ACHN (cell line): ENCODE measurements around the gene RSAD1.

Experiments used
- DNase-seq: peaks from one replicate; pipeline ENCODE4 v3.0.0-alpha.2; 2015
- in situ Hi-C: cut with HindIII; loops from 2 replicates; pipeline ENCODE4 v1.10.0; 2017; ENCODE audit warnings: low sequenced_read_pairs, low pct_ligation_motif_present, low pct_unique_long_range_greater_than_20kb

Gene RSAD1

DNA sequence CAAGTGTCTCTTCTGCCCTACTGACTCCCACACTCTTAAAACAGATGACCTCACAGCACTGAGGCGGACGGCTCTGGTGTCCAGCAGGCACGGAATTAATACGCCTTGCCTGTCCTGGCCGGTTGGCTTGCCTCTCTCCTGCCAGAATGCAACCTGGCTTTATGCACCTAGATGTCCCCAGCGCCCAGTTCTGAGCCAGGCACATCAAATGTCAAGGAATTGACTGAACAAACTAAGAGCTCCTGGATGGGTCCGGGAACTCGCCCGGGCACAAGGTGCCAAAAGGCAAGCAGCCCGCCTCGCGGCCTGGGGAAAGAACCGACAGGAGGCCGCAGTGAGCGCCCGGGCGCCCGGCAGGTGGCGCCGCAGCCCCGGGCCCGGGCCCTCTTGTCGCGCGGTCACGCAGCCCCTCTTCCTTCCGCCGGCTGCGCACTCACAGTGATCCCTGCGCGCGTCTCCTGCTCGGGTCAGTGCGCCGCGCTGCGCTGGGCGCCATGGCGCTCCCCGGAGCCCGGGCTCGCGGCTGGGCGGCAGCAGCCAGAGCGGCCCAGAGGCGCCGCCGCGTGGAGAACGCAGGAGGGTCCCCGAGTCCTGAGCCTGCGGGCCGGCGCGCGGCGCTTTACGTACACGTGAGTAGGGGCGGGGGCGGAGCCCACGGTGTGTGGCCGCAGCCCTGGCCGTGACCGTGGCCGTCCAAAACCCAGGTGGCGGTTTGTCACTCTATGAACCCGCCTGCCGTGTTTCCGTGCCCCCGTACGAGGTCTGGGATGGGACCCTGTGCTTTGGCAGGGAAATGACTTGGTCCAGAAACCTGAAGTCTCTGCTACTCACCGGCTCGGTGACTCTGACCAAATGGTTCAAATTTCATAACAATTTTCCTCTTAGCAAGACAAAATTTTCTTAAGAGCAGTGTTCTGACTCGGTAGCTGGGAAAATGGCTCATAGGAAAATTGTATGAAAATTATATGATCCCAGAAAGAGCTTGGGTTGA is at the start of gene RSAD1:
Gene RSAD1, plus strand, starts transcription at position 470 of the 991 bp plus-strand sequence. Its CDS starts 25 bp downstream, at position 495.
- in situ Hi-C loops: no loop called here
- peak; percentile 93 for DNase-seq

DNA sequence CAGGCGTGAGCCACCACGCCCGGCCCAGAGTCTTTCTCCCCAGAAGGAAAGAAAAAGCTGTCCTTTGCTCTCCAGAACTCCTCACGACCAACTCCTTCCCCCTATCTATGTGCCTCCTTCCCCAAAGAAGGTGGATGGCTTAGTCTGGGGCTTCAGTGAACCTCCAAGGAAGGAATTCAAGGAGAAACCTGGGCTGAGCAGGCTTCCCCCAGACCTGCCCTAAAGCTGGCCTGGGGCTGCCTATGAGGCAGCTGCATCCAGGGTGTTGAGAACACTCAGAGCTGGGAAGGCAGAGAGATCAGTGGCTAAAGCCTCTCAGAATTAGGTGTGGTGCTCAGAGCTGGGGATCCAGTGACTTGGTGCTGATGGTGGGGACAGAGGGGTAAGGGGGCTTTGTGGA is 48.9 kb upstream of the RSAD1 start:
- DNase-seq: no peak
- in situ Hi-C loops: no loop called here

DNA sequence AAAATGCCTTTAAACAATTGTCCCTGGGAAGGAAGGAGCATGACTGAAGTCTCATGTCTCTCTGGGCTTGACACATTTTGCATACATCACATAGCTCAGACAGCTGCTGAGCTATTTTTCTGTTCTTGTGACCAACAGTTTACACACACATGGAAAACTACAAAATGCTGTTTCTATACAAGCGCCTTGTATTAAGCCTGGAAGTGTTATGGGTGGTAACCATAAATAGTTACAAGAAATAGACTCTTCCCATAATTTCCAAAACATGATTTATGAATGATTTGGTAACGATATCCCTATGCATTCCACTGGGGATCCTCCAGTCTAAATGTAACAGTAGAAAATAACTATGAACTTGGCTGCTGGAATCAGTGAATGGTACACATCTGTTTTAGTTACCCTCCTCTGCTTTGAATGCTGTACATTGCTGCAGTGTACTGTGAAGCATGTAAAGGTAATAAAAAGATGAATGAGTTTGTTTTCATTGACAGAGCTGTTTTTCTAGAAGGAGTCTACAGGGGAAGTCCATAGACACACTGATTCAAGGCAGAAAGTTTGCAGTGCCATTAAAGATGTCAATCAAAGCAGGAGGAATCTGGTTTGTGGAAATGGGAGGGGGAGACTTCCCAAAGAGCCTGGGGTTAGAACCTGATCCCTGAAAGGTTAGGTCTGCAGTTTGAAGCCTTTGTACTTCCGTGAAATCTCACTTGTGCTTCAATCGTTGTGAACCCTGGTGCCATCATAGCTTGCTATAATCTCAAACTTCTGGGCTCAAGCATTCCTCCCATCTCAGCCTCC is 47.6 kb upstream of the RSAD1 start:
- no peak for DNase-seq
- in situ Hi-C loops: no loop called here

DNA sequence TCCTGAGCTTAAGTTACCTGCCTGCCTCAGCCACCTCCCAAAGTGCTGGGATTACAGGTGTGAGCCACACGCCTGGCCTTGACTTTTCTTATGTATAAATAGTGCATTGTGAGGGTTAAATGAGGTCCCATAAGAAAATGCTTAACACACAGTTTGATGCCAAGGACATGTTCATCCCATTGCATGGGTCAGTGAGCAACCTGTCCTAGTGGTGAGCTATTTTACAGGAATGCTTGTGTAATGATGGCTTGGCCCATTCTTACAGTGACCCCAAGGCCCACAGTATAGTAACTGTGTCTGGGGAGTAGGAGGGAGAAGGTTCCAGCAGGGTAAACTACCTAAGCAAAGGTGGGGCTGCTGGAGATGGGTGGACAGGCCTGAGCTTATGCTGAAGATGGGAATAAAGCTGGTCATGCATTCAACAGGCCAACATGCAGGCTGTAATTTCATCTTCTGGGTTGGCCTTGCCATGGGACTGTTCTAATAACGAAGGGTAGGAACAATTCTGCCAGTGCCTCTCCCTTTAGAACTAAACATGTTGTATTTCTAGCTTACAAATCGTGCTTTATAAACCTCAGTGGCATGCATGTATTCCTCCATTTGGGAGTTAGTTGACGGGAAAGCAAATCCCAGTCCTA is 46.4 kb upstream of the RSAD1 start:
- peak; percentile 33 for DNase-seq
- in situ Hi-C loops: no loop called here

DNA sequence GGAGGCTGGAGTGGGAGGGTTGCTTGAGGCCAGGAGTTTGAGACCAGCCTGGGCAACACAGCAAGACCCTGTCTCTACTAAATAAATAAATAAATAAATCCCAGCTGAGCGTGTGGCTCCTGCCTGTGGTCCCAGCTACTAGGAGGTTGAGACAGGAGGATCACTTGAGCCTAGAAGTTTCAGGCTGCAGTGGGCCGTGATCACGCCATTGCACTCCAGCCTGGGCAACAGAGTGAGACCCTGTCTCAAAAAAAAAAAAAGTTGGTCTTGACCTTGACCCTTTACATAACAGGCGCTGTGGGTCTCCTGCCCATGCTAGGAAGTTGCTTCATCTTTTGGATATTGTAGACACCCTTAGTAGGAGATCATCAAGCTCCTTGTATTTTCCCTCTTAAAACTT is 41.3 kb upstream of the RSAD1 start:
- in situ Hi-C loops: no loop called here
- no peak for DNase-seq

DNA sequence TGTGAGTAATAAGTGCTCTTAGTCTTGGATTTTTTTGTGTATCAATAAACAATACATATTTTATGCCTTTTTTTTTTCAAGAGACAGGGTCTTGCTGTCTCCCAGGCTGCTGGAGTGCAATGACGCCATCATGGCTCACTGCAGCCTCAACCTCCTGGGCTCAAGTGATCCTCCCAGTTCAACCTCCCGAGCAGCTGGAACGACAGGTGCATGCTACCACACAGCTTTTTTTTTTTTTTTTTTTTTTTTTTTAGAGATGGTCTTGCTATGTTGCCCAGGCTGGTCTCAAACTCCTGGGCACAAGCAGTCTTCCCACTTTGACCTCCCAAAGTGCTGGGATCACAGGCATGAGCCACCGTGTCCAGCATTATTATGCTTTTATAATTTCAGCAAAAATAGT is 39.7 kb upstream of the RSAD1 start:
- in situ Hi-C loops: no loop called here
- DNase-seq: no peak

DNA sequence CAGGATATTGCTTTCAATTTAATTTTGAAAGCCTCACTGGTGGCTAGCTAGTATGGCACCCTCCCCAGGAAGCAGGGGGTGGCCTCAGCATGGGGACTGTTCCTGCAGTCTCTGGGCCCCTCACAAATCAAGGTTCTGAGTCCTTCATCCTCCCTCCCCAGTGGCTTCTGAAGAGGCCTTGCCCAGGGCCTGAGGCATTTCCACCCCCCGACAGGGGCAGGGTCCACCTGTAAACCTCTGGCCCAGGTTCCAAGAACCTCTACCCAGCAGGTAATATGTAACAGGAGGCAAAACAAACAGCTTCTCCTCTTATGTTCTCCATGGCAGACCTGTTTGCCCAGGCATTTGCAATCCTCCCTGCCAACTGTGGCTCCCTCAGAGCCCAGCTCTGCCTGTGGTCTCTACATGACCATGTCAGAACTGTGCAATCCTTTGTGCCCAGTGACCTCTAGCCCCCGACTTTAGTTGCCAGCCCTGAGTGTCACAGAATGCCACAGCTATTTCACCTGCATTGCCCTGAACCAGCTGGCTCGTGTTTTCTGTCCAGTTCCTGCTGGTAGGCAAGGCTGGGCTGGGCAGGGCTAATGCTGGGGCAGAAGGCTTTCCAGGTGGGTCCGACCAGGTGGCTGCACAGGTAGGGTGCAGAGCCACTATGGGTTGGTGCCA is 38.4 kb upstream of the RSAD1 start:
- no peak for DNase-seq
- in situ Hi-C loops: no loop called here

DNA sequence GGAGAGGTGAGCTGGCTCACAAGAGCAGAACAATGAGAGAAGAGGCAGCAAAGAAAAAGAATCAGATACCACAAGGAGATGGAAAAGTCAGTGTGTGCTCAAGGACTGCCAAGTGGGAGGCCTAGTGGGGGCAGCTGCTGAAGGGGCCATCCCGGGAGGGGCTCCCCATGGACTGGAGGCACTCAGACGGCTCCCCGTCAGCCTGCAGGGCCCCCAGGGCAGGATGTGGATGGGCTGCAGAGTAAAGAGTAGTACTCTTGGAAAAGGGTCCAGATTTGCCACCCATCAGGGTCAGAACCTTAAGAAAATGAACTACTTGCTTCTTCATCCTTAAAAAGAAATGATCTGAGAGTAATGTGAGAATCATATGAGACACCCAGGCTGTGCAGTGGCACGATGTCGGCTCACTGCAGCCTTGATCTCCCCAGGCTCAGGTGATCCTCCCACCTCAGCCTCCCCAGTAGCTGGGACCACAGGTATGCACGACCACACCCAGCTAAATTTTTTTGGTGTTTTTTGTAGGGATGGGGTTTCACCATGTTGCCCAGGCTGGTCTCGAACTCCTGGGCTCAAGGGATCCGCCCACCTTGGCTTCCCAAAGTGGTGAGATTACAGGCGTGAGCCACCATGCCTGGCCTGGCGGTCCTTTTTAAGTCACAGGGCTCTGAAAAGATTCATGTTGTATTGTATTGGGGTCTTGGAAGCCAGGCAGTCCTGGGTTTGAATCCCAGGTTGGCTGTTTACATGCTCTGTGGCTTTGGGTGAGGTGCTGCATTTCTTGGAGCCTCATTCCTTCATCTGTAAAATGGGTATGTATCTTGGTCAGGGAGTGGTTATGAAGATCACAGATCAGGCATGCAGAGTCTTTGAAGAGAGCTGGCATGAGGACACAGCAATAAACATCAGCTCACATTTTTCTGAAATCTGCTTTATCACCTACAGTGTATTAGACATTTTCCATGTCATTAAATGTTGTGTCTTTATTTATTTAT is 37.5 kb upstream of the RSAD1 start:
- DNase-seq: no peak
- in situ Hi-C loops: no loop called here

DNA sequence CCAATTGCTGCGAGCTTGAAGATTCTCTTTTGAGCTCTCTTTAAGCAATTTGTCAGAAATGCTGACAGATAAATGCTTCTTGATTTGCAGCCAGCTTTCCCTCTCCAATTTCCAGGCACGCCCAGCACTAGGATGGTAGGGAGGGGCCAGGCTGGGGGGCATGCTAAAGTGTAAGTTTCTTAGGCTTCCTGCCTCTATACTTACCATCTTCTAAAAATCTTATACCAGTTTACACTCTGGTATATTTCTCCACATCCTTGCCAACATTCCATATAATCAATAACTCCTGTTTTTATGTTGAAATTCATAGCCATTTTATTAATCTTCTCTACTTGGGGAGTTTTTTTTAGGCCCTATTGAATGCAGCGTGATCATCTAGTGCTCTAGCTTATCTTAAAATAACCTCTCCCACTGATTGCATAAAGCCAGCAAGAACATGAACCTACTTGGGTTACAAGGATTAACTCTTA is 35.1 kb upstream of the RSAD1 start:
- in situ Hi-C loops: no loop called here
- DNase-seq: no peak

DNA sequence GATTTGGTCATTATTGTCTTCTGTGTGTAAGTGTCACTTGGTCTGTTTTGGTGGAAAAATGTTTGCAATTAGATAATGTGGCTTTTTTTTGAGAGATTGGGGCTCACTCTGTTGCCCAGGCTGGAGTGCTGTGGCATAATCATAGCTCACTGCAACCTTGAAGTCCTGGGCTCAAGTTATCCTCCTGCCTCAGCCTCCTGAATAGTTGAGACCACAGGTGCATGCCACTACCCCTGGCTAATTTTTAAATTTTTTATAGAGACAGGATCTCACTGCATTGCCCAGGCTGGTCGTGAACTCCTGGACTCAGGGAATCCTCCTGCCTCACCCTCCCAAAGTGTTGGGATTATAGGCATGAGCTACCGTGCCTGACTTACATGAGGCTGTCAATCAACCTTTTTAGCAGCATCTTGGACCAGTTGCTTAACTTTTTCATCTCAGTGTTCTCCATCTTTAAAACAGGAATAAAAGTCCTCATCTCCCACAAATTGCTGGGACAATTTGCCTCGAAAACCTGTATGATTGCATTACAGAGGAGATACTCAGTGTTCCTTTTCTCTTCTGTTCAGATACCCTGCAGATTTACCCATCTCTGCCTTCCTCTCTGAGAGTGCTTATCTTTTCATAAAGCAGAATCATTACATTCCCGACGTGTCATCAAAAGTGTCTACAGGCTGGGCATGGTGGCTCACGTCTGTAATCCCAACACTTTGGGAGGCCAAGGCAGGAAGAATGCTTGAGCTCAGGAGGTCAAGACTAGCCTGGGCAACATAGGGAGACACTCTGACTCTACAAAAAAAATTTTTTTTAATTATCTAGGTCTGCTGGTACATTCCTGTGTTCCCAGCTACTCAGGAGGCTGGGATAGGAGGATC is 33.6 kb upstream of the RSAD1 start:
- no peak for DNase-seq
- in situ Hi-C loops: no loop called here

DNA sequence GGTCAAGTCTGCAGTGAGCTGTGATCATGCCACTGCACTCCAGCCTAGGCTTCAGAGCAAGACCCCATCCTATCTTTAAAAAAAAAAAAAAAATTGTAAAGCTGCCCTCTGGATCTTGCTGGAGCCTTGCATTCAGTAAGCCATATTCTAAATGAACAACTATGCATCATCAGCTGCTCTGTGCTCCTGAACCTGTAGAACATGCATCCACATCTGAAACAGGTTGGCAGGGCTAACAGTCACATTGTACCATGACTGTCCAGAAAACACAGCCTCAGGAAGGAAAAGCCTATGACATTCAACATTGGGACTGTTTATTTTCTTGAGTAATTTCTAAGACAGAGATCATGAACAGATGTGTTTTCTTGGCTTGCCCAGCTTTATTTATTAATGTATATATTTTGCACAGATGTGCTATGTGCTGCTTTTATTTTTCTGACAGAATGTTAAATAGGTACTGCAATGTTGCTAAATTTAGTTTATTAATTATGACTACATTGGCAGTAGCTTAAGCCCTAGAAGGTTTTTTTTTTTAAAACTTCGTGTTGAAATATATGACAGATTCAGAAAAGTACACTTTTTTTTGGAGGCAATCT is 32.8 kb upstream of the RSAD1 start:
- in situ Hi-C loops: no loop called here
- no peak for DNase-seq

DNA sequence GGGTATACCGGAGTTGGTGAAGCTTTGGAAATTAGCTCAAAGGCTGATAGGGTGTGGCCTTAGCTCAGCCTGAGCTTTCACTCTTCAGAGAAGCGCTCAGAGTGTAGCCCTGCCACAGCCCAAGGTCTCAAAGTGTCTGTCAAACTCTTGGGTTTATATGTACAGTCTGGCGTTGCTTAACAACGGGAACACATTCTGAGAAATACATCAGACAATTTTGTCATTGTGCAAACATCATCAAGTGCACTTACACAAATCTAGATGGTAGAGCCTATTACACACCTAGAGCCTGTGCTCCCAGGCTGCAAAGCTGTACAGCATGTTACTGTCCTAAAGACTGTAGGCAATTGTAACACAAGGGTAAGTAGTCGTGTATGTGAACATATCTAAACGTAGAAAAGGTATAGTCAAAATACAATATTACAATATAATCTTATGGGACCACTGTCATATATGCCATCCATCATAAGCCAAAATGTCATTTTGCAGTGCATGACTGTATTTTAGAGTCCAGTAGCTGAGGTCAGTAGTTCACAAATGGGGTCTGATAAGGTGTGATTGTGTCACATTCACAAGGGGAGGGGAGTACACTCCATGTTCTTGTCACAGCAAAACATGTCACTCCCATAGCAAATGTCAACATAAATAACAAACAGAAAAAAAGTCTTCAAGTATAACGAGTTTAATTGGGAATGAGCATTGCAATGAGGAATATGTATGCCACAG is 30.6 kb upstream of the RSAD1 start:
- no peak for DNase-seq
- in situ Hi-C loops: no loop called here

DNA sequence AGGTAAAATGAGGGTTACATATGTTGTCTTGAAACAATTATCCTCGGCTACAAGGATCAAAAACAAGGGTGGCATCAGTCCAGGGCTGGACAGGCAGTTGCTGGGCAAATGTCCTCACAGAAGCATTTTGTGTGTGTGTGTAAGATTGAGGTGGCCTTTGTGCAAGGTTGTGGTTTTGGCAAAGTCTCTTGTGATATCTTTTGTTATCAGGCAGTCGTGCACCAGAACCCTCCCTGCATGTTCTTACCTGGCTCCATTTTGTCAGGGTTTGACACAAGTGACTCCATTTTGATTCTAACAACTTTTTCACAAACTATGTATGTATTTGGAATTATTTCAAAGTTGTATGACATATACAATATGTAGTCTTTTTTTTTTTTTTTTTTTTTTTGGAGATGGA is 30.0 kb upstream of the RSAD1 start:
- in situ Hi-C loops: no loop called here
- no peak for DNase-seq

DNA sequence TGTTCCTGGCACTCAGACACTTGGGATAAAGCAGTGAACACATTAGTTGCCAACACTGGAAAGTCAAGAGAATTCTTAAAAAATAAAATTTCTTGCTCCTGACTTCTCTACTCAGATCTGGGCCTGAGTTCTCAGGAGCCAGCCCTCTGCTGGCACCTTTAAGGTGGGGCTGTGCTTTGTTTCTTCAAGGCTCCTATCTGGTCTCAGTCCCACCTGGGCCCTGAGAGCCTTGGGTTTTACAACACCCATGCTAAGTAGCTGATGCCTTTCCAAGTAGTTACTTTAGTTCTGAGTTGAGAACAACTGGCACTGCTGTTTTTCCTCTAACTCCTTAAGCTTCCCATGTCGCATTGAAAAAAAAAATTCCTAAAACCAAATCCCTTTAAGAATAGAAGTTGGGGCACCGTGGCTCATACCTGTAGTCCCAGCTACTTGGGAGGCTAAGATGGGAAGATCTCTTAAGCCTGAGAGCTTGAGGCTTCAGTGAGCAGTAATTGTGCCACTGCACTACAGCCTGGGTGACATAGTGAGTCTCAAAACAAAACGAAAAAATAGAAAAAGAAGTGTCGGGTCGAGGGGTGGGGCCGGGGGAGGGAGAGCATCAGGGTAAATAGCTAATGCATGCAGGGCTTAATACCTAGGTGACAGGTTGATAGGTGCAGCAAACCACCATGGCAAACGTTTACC is 26.6 kb upstream of the RSAD1 start:
- in situ Hi-C loops: no loop called here

DNA sequence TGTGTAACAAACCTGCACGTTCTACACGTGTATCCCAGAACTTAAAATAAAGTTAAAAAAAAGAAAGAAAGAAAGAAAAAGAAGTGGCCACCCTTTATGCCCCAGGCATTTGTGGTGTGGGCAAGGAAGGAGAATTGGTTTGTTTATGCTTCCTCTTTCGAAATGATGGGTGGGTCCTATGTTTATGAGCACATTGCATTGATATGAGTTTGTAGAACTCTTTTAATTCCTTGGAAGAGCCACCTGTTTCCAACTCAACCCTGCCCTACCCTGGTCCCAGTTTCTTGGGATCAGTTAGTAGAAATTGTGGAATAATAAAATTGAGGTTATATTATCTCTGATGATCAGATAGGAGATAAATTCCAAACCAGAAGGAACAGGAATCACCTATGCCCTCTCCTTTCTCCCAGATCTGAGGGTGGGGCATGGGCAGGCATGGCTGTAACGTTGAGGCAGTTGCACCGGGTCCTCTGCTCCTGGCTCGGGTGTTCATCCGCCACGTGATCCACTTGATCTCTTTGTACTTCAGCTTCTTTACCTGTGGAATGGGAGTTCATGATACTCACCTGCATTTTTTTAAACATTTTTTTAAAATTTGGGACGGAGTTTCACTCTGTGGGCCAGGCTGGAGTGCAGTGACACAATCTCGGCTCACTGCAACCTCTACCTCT is 25.9 kb upstream of the RSAD1 start:
- no peak for DNase-seq
- in situ Hi-C loops: no loop called here

More for the DNA sequence above, 26.6 kb upstream of the RSAD1 start:
- no peak for DNase-seq
